ENCODE data around the gene BARD1.

The BARD1 gene

DNA sequence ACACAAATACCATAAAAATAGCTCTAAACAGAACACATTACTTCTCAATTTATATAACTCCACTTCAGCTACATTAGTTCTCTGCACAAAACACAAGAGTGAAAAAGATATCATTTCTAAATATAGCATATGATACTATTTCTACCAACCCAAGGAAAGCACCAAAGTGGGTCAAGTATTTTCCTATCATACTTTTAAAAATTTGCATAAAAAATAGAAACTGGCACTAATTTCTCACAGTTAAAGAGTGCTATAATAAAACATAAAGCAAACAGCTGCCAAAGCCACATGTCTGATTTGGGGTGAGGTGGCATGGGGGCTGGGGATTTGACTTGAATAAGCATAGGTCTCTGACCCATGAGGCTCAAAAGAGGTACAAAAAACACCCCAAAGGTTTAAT is 61.5 kb downstream of the BARD1 start:
- Histone ChIP-seq H3K27ac (ENCODE audit: low read depth, low read length, poor library complexity, severe bottlenecking) (no peak overlapping the region), H3K4me1 (ENCODE audit: insufficient read depth, low read length, severe bottlenecking) (no peaks in the 10 kb centered on the region), H4K20me1 (ENCODE audit: insufficient read depth, low read length) (no peaks in the 10 kb centered on the region), H3K4me2 (ENCODE audit: low read length) (no peak overlapping the region), H3K9me2 (ENCODE audit: low read depth, low read length) (no peaks in the 10 kb centered on the region), H3K9me3 (ENCODE audit: low read length) (no peaks in the 10 kb centered on the region), H2AFZ (ENCODE audit: low read length) (no peak overlapping the region), H3K79me2 (ENCODE audit: insufficient read depth, low read length) (no peaks in the 10 kb centered on the region), H3K9ac (ENCODE audit: low read length) (no peak overlapping the region), H3K4me3 (ENCODE audit: low read depth, low read length, poor library complexity, severe bottlenecking) (no peak overlapping the region), H3K27me3 (ENCODE audit: insufficient read depth, low read length) (no peaks in the 10 kb centered on the region), H3F3A (ENCODE audit: insufficient read depth, low read length) (no peaks in the 10 kb centered on the region), H3K36me3 (ENCODE audit: insufficient read depth, low read length) (peaks cover 83% of the 10 kb centered on the region)
- TF ChIP-seq EZH2 (IDR thresholded peaks at IDR 0.05; ENCODE audit: borderline replicate concordance, low read length): no peak

DNA sequence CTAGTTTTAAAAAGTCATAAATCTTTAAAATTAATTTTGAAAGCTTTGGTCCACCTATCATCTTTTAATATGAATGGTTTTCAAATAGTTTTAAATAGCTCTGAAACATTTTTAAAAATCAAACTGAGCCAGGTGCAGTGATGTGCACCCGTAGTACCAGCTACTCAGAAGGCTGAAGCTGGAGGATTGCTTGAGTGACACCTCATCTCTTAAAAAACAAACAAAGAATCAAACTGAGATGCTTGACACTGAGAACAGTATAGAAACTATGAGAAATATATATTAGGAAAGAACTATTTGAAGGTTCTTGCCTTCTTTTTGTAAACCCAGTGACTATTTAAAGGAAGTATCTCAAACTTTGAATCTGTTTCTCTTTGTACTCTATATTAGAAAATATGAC is 67.4 kb downstream of the BARD1 start:
- no peak for TF ChIP-seq EZH2 (IDR thresholded peaks at IDR 0.05; ENCODE audit: borderline replicate concordance, low read length)
- TF ChIP-seq, protein P1, sequence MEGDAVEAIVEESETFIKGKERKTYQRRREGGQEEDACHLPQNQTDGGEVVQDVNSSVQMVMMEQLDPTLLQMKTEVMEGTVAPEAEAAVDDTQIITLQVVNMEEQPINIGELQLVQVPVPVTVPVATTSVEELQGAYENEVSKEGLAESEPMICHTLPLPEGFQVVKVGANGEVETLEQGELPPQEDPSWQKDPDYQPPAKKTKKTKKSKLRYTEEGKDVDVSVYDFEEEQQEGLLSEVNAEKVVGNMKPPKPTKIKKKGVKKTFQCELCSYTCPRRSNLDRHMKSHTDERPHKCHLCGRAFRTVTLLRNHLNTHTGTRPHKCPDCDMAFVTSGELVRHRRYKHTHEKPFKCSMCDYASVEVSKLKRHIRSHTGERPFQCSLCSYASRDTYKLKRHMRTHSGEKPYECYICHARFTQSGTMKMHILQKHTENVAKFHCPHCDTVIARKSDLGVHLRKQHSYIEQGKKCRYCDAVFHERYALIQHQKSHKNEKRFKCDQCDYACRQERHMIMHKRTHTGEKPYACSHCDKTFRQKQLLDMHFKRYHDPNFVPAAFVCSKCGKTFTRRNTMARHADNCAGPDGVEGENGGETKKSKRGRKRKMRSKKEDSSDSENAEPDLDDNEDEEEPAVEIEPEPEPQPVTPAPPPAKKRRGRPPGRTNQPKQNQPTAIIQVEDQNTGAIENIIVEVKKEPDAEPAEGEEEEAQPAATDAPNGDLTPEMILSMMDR (IDR thresholded peaks at IDR 0.05; ENCODE audit: low read length): no peak
- Histone ChIP-seq H3K27ac (ENCODE audit: low read depth, low read length, poor library complexity, severe bottlenecking) (no peak overlapping the region), H3K9me3 (ENCODE audit: low read length) (no peaks in the 10 kb centered on the region), H3K36me3 (ENCODE audit: insufficient read depth, low read length) (peaks cover 79% of the 10 kb centered on the region), H3K79me2 (ENCODE audit: insufficient read depth, low read length) (peaks cover 4% of the 10 kb centered on the region; the same call in 1 of the 2 replicates), H3K4me1 (ENCODE audit: insufficient read depth, low read length, severe bottlenecking) (no peaks in the 10 kb centered on the region), H3K9me2 (ENCODE audit: low read depth, low read length) (no peaks in the 10 kb centered on the region), H3F3A (ENCODE audit: insufficient read depth, low read length) (no peaks in the 10 kb centered on the region; the same call in 1 of the 2 replicates), H3K4me3 (ENCODE audit: low read depth, low read length, poor library complexity, severe bottlenecking) (no peak overlapping the region), H4K20me1 (ENCODE audit: insufficient read depth, low read length) (no peaks in the 10 kb centered on the region), H2AFZ (ENCODE audit: low read length) (no peak overlapping the region), H3K9ac (ENCODE audit: low read length) (no peak overlapping the region), H3K4me2 (ENCODE audit: low read length) (no peak overlapping the region), H3K27me3 (ENCODE audit: insufficient read depth, low read length) (no peaks in the 10 kb centered on the region)

DNA sequence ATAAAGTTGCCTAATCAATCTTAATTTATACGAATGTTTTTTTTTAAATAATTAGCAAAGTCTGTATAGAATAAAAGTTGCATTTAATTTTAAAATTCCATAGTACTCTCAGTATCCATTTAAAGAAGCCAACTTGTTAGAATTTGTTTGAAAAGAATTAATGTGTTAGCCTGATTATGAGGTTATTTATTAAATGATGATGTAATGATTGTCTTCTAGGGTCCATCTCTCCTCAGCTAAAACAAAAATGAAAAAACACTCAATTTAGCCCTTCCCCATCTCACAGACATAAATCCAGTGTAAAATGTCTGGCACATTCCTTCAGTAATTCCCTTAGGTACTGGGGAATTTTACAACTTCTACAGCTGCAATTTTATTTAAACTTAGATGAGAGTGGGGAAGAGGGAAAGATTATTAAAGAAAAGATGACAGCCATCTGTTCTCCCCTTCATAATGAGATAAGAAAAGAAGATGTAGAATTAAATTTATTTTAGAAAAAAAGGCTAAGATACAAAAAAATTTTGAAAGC is 68.6 kb downstream of the BARD1 start:
- H3K4me1 ChIP-seq (ENCODE audit: insufficient read depth, low read length, severe bottlenecking): no peaks in the 10 kb centered on the region
- H3K9me2 ChIP-seq (ENCODE audit: low read depth, low read length): no peaks in the 10 kb centered on the region
- H2AFZ ChIP-seq (ENCODE audit: low read length): no peak overlapping the region
- H3K36me3 ChIP-seq (ENCODE audit: insufficient read depth, low read length): peaks cover 84% of the 10 kb centered on the region
- no peak overlapping the region for H3K4me2 ChIP-seq (ENCODE audit: low read length)
- no peak overlapping the region for H3K4me3 ChIP-seq (ENCODE audit: low read depth, low read length, poor library complexity, severe bottlenecking)
- H3K9me3 ChIP-seq (ENCODE audit: low read length): no peaks in the 10 kb centered on the region
- H3K79me2 ChIP-seq (ENCODE audit: insufficient read depth, low read length): peaks cover 4% of the 10 kb centered on the region; the same call in 1 of the 2 replicates
- no peak for TF ChIP-seq EZH2 (IDR thresholded peaks at IDR 0.05; ENCODE audit: borderline replicate concordance, low read length)
- TF ChIP-seq, protein P1 (IDR thresholded peaks at IDR 0.05; ENCODE audit: low read length): no peak
- H4K20me1 ChIP-seq (ENCODE audit: insufficient read depth, low read length): no peaks in the 10 kb centered on the region
- H3K27me3 ChIP-seq (ENCODE audit: insufficient read depth, low read length): no peaks in the 10 kb centered on the region
- no peaks in the 10 kb centered on the region; the same call in 1 of the 2 replicates for H3F3A ChIP-seq (ENCODE audit: insufficient read depth, low read length)
- H3K9ac ChIP-seq (ENCODE audit: low read length): no peak overlapping the region
- no peak overlapping the region for H3K27ac ChIP-seq (ENCODE audit: low read depth, low read length, poor library complexity, severe bottlenecking)

DNA sequence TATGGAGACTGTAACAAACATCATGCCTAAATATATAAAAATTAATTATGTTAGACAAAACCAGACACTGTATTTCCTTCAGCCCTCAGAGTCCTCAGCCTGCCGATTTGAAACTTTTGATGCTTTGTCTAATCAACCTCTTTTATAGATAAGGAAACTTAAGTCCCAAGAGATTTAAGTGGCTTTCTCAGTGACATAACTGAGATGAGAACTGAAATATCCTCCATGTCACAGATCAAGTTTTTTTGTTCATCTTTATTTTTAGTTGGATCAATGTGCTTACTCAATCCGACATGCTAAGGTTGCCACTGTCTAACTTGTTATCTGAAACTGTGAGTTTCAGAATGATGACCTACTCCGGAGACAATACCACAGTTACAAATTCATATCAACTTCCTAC is 72.3 kb downstream of the BARD1 start:
- Histone ChIP-seq H3K4me1 (ENCODE audit: insufficient read depth, low read length, severe bottlenecking) (no peaks in the 10 kb centered on the region), H3K27me3 (ENCODE audit: insufficient read depth, low read length) (no peaks in the 10 kb centered on the region), H3K36me3 (ENCODE audit: insufficient read depth, low read length) (peaks cover 64% of the 10 kb centered on the region), H3K79me2 (ENCODE audit: insufficient read depth, low read length) (no peaks in the 10 kb centered on the region; the same call in 1 of the 2 replicates), H2AFZ (ENCODE audit: low read length) (no peak overlapping the region), H3K4me2 (ENCODE audit: low read length) (no peak overlapping the region), H3K4me3 (ENCODE audit: low read depth, low read length, poor library complexity, severe bottlenecking) (no peak overlapping the region), H3F3A (ENCODE audit: insufficient read depth, low read length) (no peaks in the 10 kb centered on the region; the same call in 1 of the 2 replicates), H3K27ac (ENCODE audit: low read depth, low read length, poor library complexity, severe bottlenecking) (no peak overlapping the region), H3K9me2 (ENCODE audit: low read depth, low read length) (no peaks in the 10 kb centered on the region), H4K20me1 (ENCODE audit: insufficient read depth, low read length) (no peaks in the 10 kb centered on the region), H3K9me3 (ENCODE audit: low read length) (no peaks in the 10 kb centered on the region), H3K9ac (ENCODE audit: low read length) (no peak overlapping the region)
- no peak for TF ChIP-seq EZH2 (IDR thresholded peaks at IDR 0.05; ENCODE audit: borderline replicate concordance, low read length)
- TF ChIP-seq, protein P1 (IDR thresholded peaks at IDR 0.05; ENCODE audit: low read length): no peak

Measured in OCI-LY1 (cell line).